ENCODE measurements around the gene GALNTL6.

Gene GALNTL6

GRCh38 chr4:171948038-171948437 lies 134.8 kb downstream of the GALNTL6 start:
- H3K36me3 Mint-ChIP-seq (ENCODE audit: low read depth) = no peaks in the 10 kb centered on the region
- no peak overlapping the region for H3K27ac Mint-ChIP-seq
- no peaks in the 10 kb centered on the region for H3K4me1 Mint-ChIP-seq
- H3K9me3 Mint-ChIP-seq = no peaks in the 10 kb centered on the region
- TF ChIP-seq CTCF (IDR thresholded peaks at IDR 0.05) = no peak
- no peak for DNase-seq
- no peak overlapping the region for H3K4me3 Mint-ChIP-seq
- peaks cover 2% of the 10 kb centered on the region for H3K27me3 Mint-ChIP-seq (ENCODE audit: low read depth, poor library complexity)

GRCh38 chr4:171954650-171955049 lies 141.4 kb downstream of the GALNTL6 start:
- H3K4me1 Mint-ChIP-seq = no peaks in the 10 kb centered on the region
- no peak for TF ChIP-seq CTCF (IDR thresholded peaks at IDR 0.05)
- H3K9me3 Mint-ChIP-seq = no peaks in the 10 kb centered on the region
- no peak overlapping the region for H3K27ac Mint-ChIP-seq
- DNase-seq = no peak
- H3K27me3 Mint-ChIP-seq (ENCODE audit: low read depth, poor library complexity) = peaks cover 4% of the 10 kb centered on the region
- H3K4me3 Mint-ChIP-seq = no peak overlapping the region
- H3K36me3 Mint-ChIP-seq (ENCODE audit: low read depth) = no peaks in the 10 kb centered on the region

- H3K27ac Mint-ChIP-seq = no peak overlapping the region
- no peaks in the 10 kb centered on the region for H3K4me1 Mint-ChIP-seq
- DNase-seq = no peak
- peaks cover 4% of the 10 kb centered on the region for H3K27me3 Mint-ChIP-seq (ENCODE audit: low read depth, poor library complexity)
- no peak overlapping the region for H3K4me3 Mint-ChIP-seq
- no peaks in the 10 kb centered on the region for H3K36me3 Mint-ChIP-seq (ENCODE audit: low read depth)
- H3K9me3 Mint-ChIP-seq = no peaks in the 10 kb centered on the region
- no peak for TF ChIP-seq CTCF (IDR thresholded peaks at IDR 0.05)
Measured at GRCh38 chr4:171956678-171957077, 143.5 kb downstream of the GALNTL6 start.

DNA sequence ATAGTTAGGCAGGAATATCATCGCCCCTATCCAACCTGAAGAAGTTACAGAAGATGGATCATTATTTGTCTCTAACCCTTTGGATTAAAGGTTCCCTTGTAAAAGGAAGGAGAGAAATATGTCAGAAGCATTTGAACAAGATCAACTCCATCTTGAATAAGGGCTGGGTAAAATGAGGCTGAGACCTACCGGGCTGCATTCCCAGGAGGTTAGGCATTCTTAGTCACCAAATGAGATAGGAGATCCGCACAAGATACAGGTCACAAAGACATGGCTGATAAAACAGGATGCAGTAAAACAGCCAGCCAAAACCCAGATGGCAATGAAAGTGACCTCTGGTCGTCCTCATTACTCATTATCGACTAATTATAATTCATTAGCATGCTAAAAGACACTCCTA lies 148.9 kb downstream of the GALNTL6 start:
- H3K36me3 Mint-ChIP-seq (ENCODE audit: low read depth) = no peaks in the 10 kb centered on the region
- H3K27me3 Mint-ChIP-seq (ENCODE audit: low read depth, poor library complexity) = no peaks in the 10 kb centered on the region
- DNase-seq = no peak
- H3K4me1 Mint-ChIP-seq = no peaks in the 10 kb centered on the region
- H3K27ac Mint-ChIP-seq = no peak overlapping the region
- H3K4me3 Mint-ChIP-seq = no peak overlapping the region
- H3K9me3 Mint-ChIP-seq = no peaks in the 10 kb centered on the region
- no peak for TF ChIP-seq CTCF (IDR thresholded peaks at IDR 0.05)

DNA sequence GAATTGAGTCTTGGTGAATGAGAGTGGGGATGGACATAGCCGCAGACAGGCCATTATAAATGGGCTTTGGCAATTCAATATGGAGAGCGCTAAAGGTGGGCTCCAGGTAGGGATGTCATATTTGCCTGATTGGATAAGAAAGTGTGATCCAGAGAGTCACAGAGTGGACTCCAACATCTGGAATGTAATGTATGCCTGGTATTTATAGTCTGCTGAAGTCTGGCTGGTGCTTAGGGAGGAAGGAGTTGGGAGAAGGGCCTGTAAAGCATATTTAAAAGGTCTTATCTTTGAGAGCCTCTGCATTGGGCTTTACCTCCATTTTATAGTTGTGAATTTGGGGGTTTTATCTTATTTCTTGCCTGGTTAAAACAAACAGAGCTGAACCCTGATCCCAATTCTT lies 153.2 kb downstream of the GALNTL6 start:
- H3K9me3 Mint-ChIP-seq = no peaks in the 10 kb centered on the region
- TF ChIP-seq CTCF (IDR thresholded peaks at IDR 0.05) = no peak
- H3K4me1 Mint-ChIP-seq = no peaks in the 10 kb centered on the region
- DNase-seq = no peak
- H3K27me3 Mint-ChIP-seq (ENCODE audit: low read depth, poor library complexity) = no peaks in the 10 kb centered on the region
- H3K27ac Mint-ChIP-seq = no peak overlapping the region
- no peak overlapping the region for H3K4me3 Mint-ChIP-seq
- no peaks in the 10 kb centered on the region for H3K36me3 Mint-ChIP-seq (ENCODE audit: low read depth)

DNA sequence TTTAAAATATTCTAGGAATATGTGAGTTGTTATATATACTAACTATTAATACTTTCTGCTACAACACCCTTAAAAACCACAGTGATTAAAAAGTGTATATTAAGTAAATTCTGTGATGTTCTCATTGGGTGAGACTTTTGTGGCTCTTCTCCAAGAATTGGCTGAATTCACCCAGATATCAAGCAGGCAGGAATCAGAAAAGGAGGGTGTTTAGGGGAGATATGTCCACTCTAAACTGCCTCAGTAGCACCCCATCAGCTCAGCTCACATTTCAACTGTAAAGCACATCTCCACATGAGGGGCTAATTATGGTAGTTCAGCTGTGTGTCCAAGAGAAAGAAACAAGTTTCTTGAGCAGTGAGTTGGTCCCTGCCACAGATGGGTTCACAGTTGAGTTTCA lies 165.0 kb downstream of the GALNTL6 start:
- Mint-ChIP-seq H3K27ac (no peak overlapping the region), H3K4me3 (no peak overlapping the region), H3K27me3 (ENCODE audit: low read depth, poor library complexity) (peaks cover 3% of the 10 kb centered on the region), H3K36me3 (ENCODE audit: low read depth) (no peaks in the 10 kb centered on the region), H3K4me1 (no peaks in the 10 kb centered on the region), H3K9me3 (no peaks in the 10 kb centered on the region)
- no peak for TF ChIP-seq CTCF (IDR thresholded peaks at IDR 0.05)
- DNase-seq = no peak
